ENCODE results near the gene FOXE3.
A peak's percentile ranks its signal among the peaks of the same experiment; 100 is the strongest.

The FOXE3 gene

GRCh38 chr1:47436304-47436978 is 20.4 kb downstream of the FOXE3 start:
- peak; percentile 85 for DNase-seq

- DNase-seq: no peak
Measured at GRCh38 chr1:47436979-47437446, 20.9 kb downstream of the FOXE3 start.

- DNase-seq: peak; percentile 92
Measured at GRCh38 chr1:47437447-47438164, 21.5 kb downstream of the FOXE3 start, which contains the start of gene FOXD2. Gene FOXD2, plus strand, starts transcription at chr1:47438044. Its CDS starts 92 bp downstream, at chr1:47438136.

DNA sequence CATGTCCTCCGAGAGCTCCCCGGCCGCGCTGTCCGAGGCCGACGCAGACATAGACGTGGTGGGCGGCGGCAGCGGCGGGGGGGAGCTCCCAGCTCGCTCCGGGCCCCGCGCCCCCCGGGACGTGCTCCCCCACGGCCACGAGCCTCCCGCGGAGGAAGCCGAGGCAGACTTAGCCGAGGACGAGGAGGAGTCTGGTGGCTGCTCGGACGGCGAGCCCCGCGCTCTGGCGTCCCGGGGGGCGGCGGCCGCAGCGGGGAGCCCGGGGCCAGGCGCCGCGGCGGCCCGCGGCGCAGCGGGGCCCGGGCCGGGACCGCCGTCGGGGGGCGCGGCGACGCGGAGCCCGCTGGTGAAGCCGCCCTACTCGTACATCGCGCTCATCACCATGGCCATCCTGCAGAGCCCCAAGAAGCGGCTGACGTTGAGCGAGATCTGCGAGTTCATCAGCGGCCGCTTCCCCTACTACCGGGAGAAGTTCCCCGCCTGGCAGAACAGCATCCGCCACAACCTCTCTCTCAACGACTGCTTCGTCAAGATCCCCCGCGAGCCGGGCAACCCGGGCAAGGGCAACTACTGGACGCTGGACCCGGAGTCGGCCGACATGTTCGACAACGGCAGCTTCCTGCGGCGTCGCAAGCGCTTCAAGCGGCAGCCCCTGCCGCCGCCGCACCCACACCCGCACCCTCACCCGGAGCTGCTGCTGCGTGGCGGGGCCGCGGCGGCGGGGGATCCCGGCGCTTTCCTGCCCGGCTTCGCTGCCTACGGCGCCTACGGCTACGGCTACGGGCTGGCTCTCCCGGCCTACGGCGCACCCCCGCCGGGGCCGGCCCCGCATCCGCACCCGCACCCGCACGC is 22.3 kb downstream of the FOXE3 start:
- DNase-seq: no peak

- no peak for DNase-seq
Measured at GRCh38 chr1:47439017-47439818, 23.1 kb downstream of the FOXE3 start.

- no peak for DNase-seq
Measured at GRCh38 chr1:47439819-47440598, 23.9 kb downstream of the FOXE3 start.

DNA sequence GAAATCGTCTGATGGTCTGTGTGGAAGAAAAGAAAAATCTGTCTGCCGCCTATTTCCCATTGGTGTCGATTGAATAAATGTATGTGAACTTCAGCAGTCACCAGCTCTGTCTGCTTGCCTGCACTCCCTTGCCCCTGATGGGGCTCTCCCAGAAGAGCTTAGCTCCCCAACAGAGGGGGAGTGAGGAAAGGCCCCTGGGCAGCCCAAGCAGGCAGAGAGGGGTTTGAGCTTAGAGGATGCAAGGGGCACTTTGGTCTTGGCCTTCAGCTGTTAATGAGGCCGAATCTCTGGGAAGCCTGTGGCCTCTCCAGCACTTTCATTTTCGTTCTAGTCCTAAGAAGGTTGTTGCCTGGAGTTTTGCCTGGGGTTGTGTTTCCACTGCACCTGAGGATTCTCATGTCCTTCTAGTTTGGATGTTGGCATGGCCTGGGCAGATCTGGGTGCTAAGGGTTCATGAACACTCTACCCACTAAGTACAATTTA is 24.6 kb downstream of the FOXE3 start:
- DNase-seq: no peak

- DNase-seq: no peak
Measured at GRCh38 chr1:47441450-47442106, 25.5 kb downstream of the FOXE3 start.

- peak; percentile 4 for DNase-seq
Measured at GRCh38 chr1:47442202-47442601, 26.1 kb downstream of the FOXE3 start.

- DNase-seq: no peak
Measured at GRCh38 chr1:47442842-47443529, 26.9 kb downstream of the FOXE3 start.

DNA sequence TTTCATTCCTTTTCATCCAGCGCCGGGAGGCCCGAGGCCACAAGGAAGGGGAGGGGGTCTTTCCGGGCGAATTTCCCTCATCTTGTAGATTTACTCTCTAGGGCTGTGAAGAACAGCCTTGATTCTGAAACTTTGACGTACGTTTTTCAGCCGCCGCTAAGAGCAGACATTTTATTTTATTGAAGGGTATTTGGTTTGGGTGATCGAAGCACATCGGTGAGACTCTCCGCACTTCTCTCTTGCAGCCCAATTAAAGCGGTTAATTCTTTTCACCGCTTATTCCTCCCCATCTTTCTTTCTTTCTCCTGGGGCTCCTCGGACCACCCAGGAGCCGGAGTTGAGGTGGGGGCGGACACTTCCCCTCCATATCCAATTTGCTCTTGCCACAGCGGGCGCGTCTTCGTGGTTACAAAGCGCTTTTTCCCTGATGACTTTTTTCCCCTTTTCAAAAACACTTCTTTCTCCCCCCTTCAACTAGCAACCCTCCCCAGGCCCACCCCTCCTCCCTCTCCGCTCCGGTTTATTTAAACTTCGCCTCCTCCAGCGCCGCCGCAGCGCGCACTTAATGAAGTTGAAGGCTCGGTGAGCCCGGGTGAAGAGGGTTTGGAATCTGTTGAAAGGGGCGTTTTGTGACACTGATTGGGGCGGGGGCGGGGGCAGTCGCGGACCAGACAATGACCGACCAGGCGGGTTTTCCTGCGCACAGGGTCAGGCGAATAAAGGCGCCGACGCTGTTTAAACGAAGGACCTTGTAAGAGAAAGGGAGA is 27.6 kb downstream of the FOXE3 start:
- no peak for DNase-seq

DNA sequence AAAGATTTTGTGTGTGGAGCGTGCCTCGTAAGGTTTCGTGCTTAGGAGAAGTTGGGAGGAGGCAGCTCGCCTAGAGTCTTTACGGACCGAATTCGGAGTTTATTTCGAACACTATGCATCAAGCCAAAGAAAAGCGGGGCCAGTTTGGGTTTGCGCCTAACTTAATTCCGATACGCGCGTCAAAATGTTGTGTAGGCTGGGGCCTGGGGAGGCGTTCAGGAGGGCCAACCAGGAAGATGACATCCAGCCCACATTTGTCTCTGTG is 28.1 kb downstream of the FOXE3 start:
- DNase-seq: no peak

GRCh38 chr1:47444562-47445465 is 28.7 kb downstream of the FOXE3 start:
- peak; percentile 70 for DNase-seq

DNA sequence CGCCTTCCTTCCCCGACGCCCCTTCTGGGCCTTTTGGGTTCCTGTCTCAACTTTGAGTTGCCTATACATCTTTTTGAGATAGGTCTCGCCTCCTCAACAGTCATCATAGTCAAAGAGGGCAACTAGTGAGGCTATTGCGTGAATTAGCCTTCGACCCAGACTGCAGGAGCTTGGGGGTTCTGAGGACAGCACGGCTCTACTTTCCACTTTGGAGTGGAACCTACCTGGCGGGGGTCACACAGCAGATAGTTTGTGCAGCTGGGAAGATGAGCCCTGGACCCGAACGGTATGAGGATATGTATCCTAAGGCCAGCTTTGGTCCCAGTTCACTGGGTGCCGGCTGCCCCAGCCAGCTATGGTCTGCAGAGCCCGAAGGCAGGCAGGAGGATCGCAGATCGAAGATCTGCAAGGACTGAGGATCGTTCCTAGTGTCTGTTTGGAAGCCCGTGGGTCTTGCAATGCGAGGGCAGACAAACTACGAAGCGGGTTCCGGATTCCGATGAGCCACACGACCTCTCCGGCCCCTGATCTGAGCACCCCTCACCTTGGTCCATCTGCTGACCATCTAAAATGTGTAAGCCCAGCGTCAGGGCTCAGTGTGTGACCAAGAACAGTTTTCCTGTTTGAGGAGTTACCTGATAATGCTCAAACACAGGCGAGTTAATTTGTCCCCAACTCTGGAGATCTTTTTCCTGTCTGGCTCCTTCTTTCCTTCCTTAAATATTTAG is 29.9 kb downstream of the FOXE3 start:
- no peak for DNase-seq

DNA sequence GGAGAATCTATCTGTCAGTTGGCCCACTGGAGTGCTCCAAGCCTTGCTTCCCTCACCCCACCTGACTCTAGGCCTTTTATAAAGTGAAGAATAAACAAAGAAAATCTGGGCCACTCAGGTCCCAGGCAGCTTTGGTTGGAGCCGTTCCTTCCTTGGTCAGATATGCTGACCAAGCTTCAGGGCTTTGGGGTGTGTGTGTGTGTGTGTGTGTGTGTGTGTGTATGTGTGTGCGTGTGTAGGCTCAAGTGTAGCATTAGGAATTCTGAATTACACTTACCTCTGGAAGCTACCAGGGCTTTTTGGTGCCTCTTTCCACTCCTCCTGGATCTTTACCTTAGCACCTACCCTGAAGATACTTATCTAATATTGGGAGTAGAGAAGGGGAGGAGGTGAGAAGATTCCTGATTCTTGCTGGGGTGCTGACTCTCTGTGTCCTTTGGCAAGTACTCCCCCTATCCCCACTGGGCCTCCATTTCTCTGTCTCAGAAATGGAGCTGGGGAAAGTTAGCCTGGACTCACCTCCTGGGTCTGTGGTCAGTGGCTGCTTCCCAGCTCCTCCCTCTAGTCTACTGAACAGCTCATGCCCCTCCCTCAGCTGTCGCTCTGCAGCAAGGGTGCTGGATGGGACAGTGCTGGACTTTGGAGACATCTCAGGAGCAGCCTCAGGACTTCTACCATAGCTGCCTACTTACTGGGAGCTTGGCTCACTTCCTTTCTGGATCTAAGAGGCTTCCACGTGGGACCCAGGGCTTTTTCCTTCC is 32.6 kb downstream of the FOXE3 start:
- DNase-seq: no peak

DNA sequence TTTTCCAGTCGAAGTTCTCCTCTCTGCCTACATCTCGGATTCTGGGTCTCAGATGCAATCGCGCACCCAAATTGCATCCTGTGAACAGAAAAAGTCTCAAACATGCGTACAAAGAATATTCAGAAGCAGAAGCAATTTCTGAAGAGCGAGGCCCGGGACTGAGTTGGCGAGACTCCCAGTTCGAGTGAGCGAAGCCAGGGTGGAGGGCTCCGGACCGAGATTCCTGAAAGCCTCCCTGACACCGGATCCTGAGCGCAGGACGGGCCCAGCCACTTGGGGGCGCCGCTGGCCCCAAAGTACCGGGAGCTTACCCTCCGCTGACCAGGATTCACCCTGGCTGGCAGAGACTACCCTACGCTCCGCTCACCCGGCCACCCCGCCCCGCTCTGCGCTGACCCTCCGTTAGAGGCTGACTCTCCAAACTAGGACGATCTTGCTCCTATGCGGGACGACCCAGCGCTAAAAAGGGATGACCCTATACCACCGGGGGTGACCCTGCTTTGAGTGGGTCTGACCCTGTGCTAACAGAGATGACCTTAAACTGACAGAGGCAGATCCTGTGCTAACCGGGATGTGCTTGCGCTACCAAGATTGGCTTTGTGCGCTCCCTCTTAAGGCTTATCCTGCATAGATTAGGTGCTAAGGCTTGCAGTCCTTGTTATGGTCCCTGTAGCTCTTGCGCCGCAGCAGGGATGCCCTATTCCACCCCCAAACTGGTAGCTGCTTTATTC is 33.9 kb downstream of the FOXE3 start:
- DNase-seq: no peak

Data from right forelimb (tissue), 1 donor.